Suprapubic skin (tissue), 4 donors: Measurements from ENCODE around the gene OGFOD2.

Experiments used
- POLR2A ChIP-seq, 2 donors: fragments of 450-650 bp; IDR thresholded peaks; one replicate each; pipeline ENCODE4 v1.6.1; 2017; ENCODE audit warnings: antibody characterized with exemption in 2 of 2, mild to moderate bottlenecking in 2 of 2, moderate library complexity in 2 of 2
- POLR2AphosphoS5 ChIP-seq, 3 donors: sonication (generic); formaldehyde crosslinking; IDR thresholded peaks; one replicate each; pipeline ENCODE4 v1.6.1; 2017; ENCODE audit warnings: antibody characterized with exemption in 3 of 3
- TF ChIP-seq, protein P1 (sequence below), 2 donors: fragments of 200-600 bp in 1 of 2; fragments of 450-650 bp in 1 of 2; sonication (generic) in 1 of 2; IDR thresholded peaks; one replicate each; pipeline ENCODE4 v1.5.1; 2016 to 2019; ENCODE audit warnings: antibody characterized with exemption in 2 of 2, mild to moderate bottlenecking in 1 of 2, moderate library complexity in 1 of 2

DNA sequence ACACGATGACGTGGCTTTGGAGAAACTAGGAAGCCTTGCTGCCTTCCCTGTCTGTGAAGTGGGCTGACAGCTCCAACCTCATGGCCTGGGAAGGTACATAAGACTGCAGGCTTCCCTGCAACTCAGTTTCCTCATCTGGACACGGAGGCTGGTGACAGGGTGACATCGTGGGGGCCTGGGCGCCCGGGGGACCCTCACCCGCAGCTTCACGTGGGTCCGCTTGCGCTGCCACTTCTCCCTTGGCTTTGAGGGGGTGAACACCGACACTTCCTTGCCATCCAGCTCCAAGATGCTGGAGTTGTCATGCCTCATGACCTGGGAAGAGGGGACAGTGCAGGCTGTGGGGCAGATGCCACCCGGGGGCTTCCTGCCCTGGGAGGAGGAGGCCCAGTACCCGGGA, 13.0 kb downstream of the OGFOD2 start:
- TF ChIP-seq, protein P1, sequence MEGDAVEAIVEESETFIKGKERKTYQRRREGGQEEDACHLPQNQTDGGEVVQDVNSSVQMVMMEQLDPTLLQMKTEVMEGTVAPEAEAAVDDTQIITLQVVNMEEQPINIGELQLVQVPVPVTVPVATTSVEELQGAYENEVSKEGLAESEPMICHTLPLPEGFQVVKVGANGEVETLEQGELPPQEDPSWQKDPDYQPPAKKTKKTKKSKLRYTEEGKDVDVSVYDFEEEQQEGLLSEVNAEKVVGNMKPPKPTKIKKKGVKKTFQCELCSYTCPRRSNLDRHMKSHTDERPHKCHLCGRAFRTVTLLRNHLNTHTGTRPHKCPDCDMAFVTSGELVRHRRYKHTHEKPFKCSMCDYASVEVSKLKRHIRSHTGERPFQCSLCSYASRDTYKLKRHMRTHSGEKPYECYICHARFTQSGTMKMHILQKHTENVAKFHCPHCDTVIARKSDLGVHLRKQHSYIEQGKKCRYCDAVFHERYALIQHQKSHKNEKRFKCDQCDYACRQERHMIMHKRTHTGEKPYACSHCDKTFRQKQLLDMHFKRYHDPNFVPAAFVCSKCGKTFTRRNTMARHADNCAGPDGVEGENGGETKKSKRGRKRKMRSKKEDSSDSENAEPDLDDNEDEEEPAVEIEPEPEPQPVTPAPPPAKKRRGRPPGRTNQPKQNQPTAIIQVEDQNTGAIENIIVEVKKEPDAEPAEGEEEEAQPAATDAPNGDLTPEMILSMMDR (IDR thresholded peaks at IDR 0.05), result no peak
- TF ChIP-seq POLR2A (IDR thresholded peaks at IDR 0.05) (no peak), POLR2AphosphoS5 (IDR thresholded peaks at IDR 0.05) (no peak)
